Measurements from ENCODE around the gene NDRG4.

The NDRG4 gene

DNA sequence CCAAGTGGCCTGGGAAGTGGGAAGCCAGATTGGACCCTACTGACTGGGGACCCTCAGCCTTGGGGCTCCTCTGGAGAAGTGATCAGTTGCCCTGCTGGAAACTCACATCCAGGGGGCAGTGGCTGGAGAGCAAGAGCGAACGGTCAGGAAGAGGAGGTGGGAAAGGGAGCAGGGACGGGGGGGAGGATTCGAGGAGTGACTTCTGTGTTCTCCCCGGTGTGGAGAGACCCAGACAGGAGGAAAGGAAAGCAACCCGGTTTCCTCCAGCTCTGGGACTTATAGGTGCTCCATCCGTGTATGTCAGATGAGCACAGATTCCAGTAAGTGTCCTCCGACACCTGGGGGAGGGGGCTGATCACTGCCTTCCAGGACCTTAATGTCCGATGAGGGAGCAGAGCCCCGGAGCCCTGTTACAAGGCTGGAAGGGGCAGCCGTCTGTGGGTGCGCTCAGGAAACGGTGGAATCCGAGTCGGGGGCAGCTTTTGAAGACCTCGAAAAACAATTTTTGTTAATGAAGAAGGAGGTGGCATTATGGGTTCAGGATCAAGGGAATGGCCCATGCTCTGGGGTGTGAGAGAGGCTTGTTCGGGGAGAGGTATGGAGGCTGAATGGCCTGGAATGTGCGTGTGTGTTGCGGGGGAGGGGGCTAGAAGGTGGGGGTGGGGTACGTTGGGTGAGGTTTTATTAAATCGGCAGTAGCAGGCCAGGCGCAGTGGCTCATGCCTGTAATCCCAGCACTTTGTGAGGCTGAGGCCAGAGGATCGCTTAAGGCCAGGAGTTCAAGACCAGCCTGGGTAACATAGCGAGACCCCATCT, 34.8 kb upstream of the NDRG4 start:
- Histone ChIP-seq H3K9me2 (replicated peaks; ENCODE audit: low read depth, low read length) (no peaks in the 10 kb centered on the region), H4K20me1 (ENCODE audit: insufficient read depth, low read length, poor library complexity, severe bottlenecking) (no peaks in the 10 kb centered on the region), H3K4me3 (ENCODE audit: low read length, poor library complexity, severe bottlenecking) (no peak overlapping the region), H3K27me3 (ENCODE audit: insufficient read depth, low read length, poor library complexity, severe bottlenecking) (no peaks in the 10 kb centered on the region), H3F3A (ENCODE audit: low read depth) (no peaks in the 10 kb centered on the region), H3K4me2 (ENCODE audit: low read depth, low read length, poor library complexity, severe bottlenecking) (no peak overlapping the region), H3K4me1 (ENCODE audit: insufficient read depth, low read length, poor library complexity, severe bottlenecking) (no peaks in the 10 kb centered on the region), H2AFZ (ENCODE audit: low read length) (no peak overlapping the region), H3K9ac (ENCODE audit: low read depth, low read length, poor library complexity, severe bottlenecking) (no peak overlapping the region), H3K79me2 (ENCODE audit: insufficient read depth, low read length) (no peaks in the 10 kb centered on the region), H3K9me3 (ENCODE audit: insufficient read depth, low read depth, low read length) (no peaks in the 10 kb centered on the region), H3K36me3 (ENCODE audit: insufficient read depth, low read length) (no peaks in the 10 kb centered on the region)
- TF ChIP-seq, protein P1, sequence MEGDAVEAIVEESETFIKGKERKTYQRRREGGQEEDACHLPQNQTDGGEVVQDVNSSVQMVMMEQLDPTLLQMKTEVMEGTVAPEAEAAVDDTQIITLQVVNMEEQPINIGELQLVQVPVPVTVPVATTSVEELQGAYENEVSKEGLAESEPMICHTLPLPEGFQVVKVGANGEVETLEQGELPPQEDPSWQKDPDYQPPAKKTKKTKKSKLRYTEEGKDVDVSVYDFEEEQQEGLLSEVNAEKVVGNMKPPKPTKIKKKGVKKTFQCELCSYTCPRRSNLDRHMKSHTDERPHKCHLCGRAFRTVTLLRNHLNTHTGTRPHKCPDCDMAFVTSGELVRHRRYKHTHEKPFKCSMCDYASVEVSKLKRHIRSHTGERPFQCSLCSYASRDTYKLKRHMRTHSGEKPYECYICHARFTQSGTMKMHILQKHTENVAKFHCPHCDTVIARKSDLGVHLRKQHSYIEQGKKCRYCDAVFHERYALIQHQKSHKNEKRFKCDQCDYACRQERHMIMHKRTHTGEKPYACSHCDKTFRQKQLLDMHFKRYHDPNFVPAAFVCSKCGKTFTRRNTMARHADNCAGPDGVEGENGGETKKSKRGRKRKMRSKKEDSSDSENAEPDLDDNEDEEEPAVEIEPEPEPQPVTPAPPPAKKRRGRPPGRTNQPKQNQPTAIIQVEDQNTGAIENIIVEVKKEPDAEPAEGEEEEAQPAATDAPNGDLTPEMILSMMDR (conservative IDR thresholded peaks at IDR 0.05; ENCODE audit: low read length) = no peak
- no peak for TF ChIP-seq EZH2phosphoT487 (IDR thresholded peaks at IDR 0.05; ENCODE audit: borderline replicate concordance)

DNA sequence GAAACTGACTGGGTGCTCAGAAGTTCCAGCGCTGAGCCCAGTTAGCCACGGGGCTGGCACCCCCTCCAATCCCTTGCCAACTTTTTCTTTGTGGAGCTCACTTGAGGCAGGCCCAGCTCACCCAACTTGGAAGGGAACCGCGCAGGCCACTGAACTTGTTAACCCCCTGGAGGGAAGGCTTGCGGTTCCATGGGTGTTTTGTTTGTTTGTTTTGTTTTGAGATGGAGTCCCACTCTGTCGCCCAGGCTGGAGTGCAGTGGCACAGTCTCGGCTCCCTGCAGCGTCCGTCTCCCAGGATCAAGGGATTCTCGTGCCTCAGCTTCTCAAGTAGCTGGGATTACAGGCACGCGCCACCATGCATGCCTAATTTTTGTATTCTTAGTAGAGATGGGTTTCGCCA, 34.1 kb upstream of the NDRG4 start:
- Histone ChIP-seq H3K79me2 (ENCODE audit: insufficient read depth, low read length) (no peaks in the 10 kb centered on the region), H3K4me1 (ENCODE audit: insufficient read depth, low read length, poor library complexity, severe bottlenecking) (peaks cover under 1% of the 10 kb centered on the region), H3K9me3 (ENCODE audit: insufficient read depth, low read depth, low read length) (no peaks in the 10 kb centered on the region), H3K4me2 (ENCODE audit: low read depth, low read length, poor library complexity, severe bottlenecking) (no peak overlapping the region), H3K9ac (ENCODE audit: low read depth, low read length, poor library complexity, severe bottlenecking) (no peak overlapping the region), H4K20me1 (ENCODE audit: insufficient read depth, low read length, poor library complexity, severe bottlenecking) (no peaks in the 10 kb centered on the region), H3K4me3 (ENCODE audit: low read length, poor library complexity, severe bottlenecking) (no peak overlapping the region), H3K9me2 (replicated peaks; ENCODE audit: low read depth, low read length) (no peaks in the 10 kb centered on the region), H2AFZ (ENCODE audit: low read length) (no peak overlapping the region), H3K36me3 (ENCODE audit: insufficient read depth, low read length) (no peaks in the 10 kb centered on the region), H3F3A (ENCODE audit: low read depth) (no peaks in the 10 kb centered on the region), H3K27me3 (ENCODE audit: insufficient read depth, low read length, poor library complexity, severe bottlenecking) (no peaks in the 10 kb centered on the region)
- TF ChIP-seq, protein P1 (conservative IDR thresholded peaks at IDR 0.05; ENCODE audit: low read length) = no peak
- TF ChIP-seq EZH2phosphoT487 (IDR thresholded peaks at IDR 0.05; ENCODE audit: borderline replicate concordance) = no peak

DNA sequence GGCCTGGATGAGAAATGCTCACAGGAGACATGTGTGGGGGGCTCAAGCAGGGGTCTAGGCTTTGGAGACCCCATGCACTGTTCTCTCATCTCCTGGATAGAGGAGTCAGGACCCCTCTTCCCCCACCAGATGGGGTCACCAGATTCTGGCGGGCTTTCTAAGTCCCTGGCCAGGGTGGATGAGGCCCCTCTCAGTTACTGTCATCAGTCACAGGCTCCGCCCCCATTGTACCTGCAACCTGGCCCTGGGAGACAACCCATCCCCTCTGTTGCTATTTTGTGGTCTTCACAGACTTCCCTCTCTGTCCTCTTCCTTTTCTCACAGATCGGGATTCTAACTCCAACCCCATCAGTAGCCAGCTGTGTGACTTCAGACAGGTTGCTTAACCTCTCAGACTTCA, 33.5 kb upstream of the NDRG4 start:
- Histone ChIP-seq H3K36me3 (ENCODE audit: insufficient read depth, low read length) (no peaks in the 10 kb centered on the region), H3F3A (ENCODE audit: low read depth) (no peaks in the 10 kb centered on the region), H3K4me1 (ENCODE audit: insufficient read depth, low read length, poor library complexity, severe bottlenecking) (peaks cover 7% of the 10 kb centered on the region), H3K9me2 (replicated peaks; ENCODE audit: low read depth, low read length) (no peaks in the 10 kb centered on the region), H4K20me1 (ENCODE audit: insufficient read depth, low read length, poor library complexity, severe bottlenecking) (no peaks in the 10 kb centered on the region), H2AFZ (ENCODE audit: low read length) (no peak overlapping the region), H3K9me3 (ENCODE audit: insufficient read depth, low read depth, low read length) (no peaks in the 10 kb centered on the region), H3K4me3 (ENCODE audit: low read length, poor library complexity, severe bottlenecking) (no peak overlapping the region), H3K9ac (ENCODE audit: low read depth, low read length, poor library complexity, severe bottlenecking) (no peak overlapping the region), H3K79me2 (ENCODE audit: insufficient read depth, low read length) (no peaks in the 10 kb centered on the region), H3K4me2 (ENCODE audit: low read depth, low read length, poor library complexity, severe bottlenecking) (no peak overlapping the region), H3K27me3 (ENCODE audit: insufficient read depth, low read length, poor library complexity, severe bottlenecking) (no peaks in the 10 kb centered on the region)
- TF ChIP-seq, protein P1 (conservative IDR thresholded peaks at IDR 0.05; ENCODE audit: low read length) = no peak
- no peak for TF ChIP-seq EZH2phosphoT487 (IDR thresholded peaks at IDR 0.05; ENCODE audit: borderline replicate concordance)
